Fibroblast of gingiva (primary cell): Measurements from ENCODE around the gene SYCN.

Experiments used
- DNase-seq: peaks from one replicate; pipeline ENCODE4 v3.0.0-alpha.2; 2011; ENCODE audit warnings: low read depth

Gene SYCN

GRCh38 chr19:39194832-39195542, 9.1 kb downstream of the SYCN start:
- no peak for DNase-seq

GRCh38 chr19:39193803-39194202, 10.3 kb downstream of the SYCN start:
- DNase-seq: no peak

- no peak for DNase-seq
Observed at GRCh38 chr19:39192846-39193245, 11.2 kb downstream of the SYCN start.

GRCh38 chr19:39190768-39191167, 13.3 kb downstream of the SYCN start:
- no peak for DNase-seq

- DNase-seq: no peak
Observed at GRCh38 chr19:39188960-39189359, 15.1 kb downstream of the SYCN start.

GRCh38 chr19:39187552-39187943, 16.5 kb downstream of the SYCN start:
- DNase-seq: no peak

- DNase-seq: no peak
Observed at GRCh38 chr19:39186391-39186790, 17.7 kb downstream of the SYCN start.

- no peak for DNase-seq
Observed at GRCh38 chr19:39183104-39183503, 21.0 kb downstream of the SYCN start.

GRCh38 chr19:39182174-39182505, 21.9 kb downstream of the SYCN start:
- no peak for DNase-seq

GRCh38 chr19:39181500-39182173, 22.4 kb downstream of the SYCN start:
- DNase-seq: no peak

GRCh38 chr19:39180749-39181148, 23.3 kb downstream of the SYCN start:
- DNase-seq: no peak

- no peak for DNase-seq
Observed at GRCh38 chr19:39179754-39180153, 24.3 kb downstream of the SYCN start.

- no peak for DNase-seq
Observed at GRCh38 chr19:39178296-39179006, 25.6 kb downstream of the SYCN start.

- no peak for DNase-seq
Observed at GRCh38 chr19:39177736-39178135, 26.3 kb downstream of the SYCN start.

- no peak for DNase-seq
Observed at GRCh38 chr19:39177110-39177699, 26.9 kb downstream of the SYCN start.

GRCh38 chr19:39175564-39175963, 28.5 kb downstream of the SYCN start:
- no peak for DNase-seq

- no peak for DNase-seq
Observed at GRCh38 chr19:39174558-39175544, 29.2 kb downstream of the SYCN start.

GRCh38 chr19:39174142-39174541, 29.9 kb downstream of the SYCN start:
- no peak for DNase-seq

- DNase-seq: no peak
Observed at GRCh38 chr19:39173502-39173991, 30.5 kb downstream of the SYCN start.

GRCh38 chr19:39172700-39173501, 31.2 kb downstream of the SYCN start:
- no peak for DNase-seq
